Activated B cell treated with CpG ODN at 0.5 μM for 24 hours (primary cell): ENCODE measurements around the gene ADAMTS13. TPM values are rescaled to one million over a fixed set of nuclear protein-coding genes. Genes with fewer than 3 reads are reported as not detected.

Experiments
- ATAC-seq: fragments of 200-7000 bp; cut with Tn5 transposase; one replicate; pipeline ENCODE4 v1.10.0; 2021; ENCODE audit warnings: low read depth, mild to moderate bottlenecking, moderate library complexity
- CTCF ChIA-PET: fragments of 350-600 bp; sonication (Branson Sonifier 250); formaldehyde crosslinking; loops from one replicate; lab custom pipeline; 2021; ENCODE audit warnings: antibody characterized with exemption; lab: Charles Lee
- POLR2A ChIA-PET: fragments of 350-600 bp; sonication (Branson Sonifier 250); formaldehyde crosslinking; loops from one replicate; lab custom pipeline; 2021; ENCODE audit warnings: antibody characterized with exemption; lab: Charles Lee
- DNase-seq: peaks from one replicate; pipeline ENCODE4 v3.0.0; 2022
- H3K27ac Mint-ChIP-seq: one replicate; pipeline ENCODE4 v1.8.0; 2020; ENCODE audit warnings: mixed read lengths
- H3K27me3 Mint-ChIP-seq: one replicate; pipeline ENCODE4 v1.8.0; 2021; ENCODE audit warnings: mixed read lengths
- H3K36me3 Mint-ChIP-seq: one replicate; pipeline ENCODE4 v1.8.0; 2021; ENCODE audit warnings: low read depth, mixed read lengths
- H3K4me1 Mint-ChIP-seq: one replicate; pipeline ENCODE4 v1.8.0; 2021; ENCODE audit warnings: mixed read lengths
- H3K4me3 Mint-ChIP-seq: one replicate; pipeline ENCODE4 v1.8.0; 2020; ENCODE audit warnings: mild to moderate bottlenecking, mixed read lengths
- H3K9me3 Mint-ChIP-seq: one replicate; pipeline ENCODE4 v1.8.0; 2020; ENCODE audit warnings: mixed read lengths
- CTCF ChIP-seq: fragments of 200-600 bp; IDR thresholded peaks from one replicate; pipeline ENCODE4 v1.8.0; 2022; ENCODE audit warnings: antibody characterized with exemption, mild to moderate bottlenecking
- intact Hi-C: fragments of 100-400 bp; cut with micrococcal nuclease; formaldehyde crosslinking; loops from one replicate; pipeline ENCODE4 v1.15.1; 2024
- total RNA-seq: library from RNA; stranded (reverse); gene quantifications from 2 replicates; pipeline ENCODE4 v1.2.3, GENCODE V29; 2022

Gene ADAMTS13
- total RNA-seq, 1 donor from 2014 or later = 1.9 TPM

GRCh38 chr9:133382507-133383141 lies 39.5 kb upstream of the ADAMTS13 start:
- intact Hi-C loops = no loop called here
- no peaks in the 10 kb centered on the region for H3K36me3 Mint-ChIP-seq
- ATAC-seq = no peak

GRCh38 chr9:133383438-133383837 lies 38.7 kb upstream of the ADAMTS13 start:
- DNase-seq (no peak), ATAC-seq (no peak)
- no peak overlapping the region for H3K4me3 Mint-ChIP-seq
- ChIA-PET POLR2A (no interaction called here), CTCF (no interaction called here)
- H3K4me1 Mint-ChIP-seq = no peaks in the 10 kb centered on the region
- no peak overlapping the region for H3K27ac Mint-ChIP-seq
- H3K9me3 Mint-ChIP-seq = no peaks in the 10 kb centered on the region
- no peaks in the 10 kb centered on the region for H3K27me3 Mint-ChIP-seq
- no peaks in the 10 kb centered on the region for H3K36me3 Mint-ChIP-seq
- no peak for TF ChIP-seq CTCF
- intact Hi-C loops = no loop called here

More at GRCh38 chr9:133382507-133383141, 39.5 kb upstream of the ADAMTS13 start:
- Mint-ChIP-seq H3K9me3 (no peaks in the 10 kb centered on the region), H3K4me1 (no peaks in the 10 kb centered on the region), H3K27me3 (no peaks in the 10 kb centered on the region), H3K27ac (no peak overlapping the region), H3K4me3 (no peak overlapping the region)
- no peak for TF ChIP-seq CTCF
- CTCF ChIA-PET = no interaction called here
- POLR2A ChIA-PET = no interaction called here
- DNase-seq = no peak

GRCh38 chr9:133384736-133385321 lies 37.3 kb upstream of the ADAMTS13 start:
- Mint-ChIP-seq H3K36me3 (no peaks in the 10 kb centered on the region), H3K27me3 (peaks cover 5% of the 10 kb centered on the region), H3K4me1 (no peaks in the 10 kb centered on the region), H3K27ac (no peak overlapping the region), H3K9me3 (no peaks in the 10 kb centered on the region), H3K4me3 (no peak overlapping the region)
- intact Hi-C loops = no loop called here
- DNase-seq (no peak), ATAC-seq (no peak)
- TF ChIP-seq CTCF = no peak
- ChIA-PET CTCF (no interaction called here), POLR2A (interaction anchor here (0.7 to 1.3 kb wide), 2 partner anchors 8 to 91 kb away, joined by 3 to 4 read pairs; partner anchors contain the start of gene STKLD1)

- H3K36me3 Mint-ChIP-seq = no peaks in the 10 kb centered on the region
- peaks cover 9% of the 10 kb centered on the region for H3K27me3 Mint-ChIP-seq
- H3K27ac Mint-ChIP-seq = no peak overlapping the region
- intact Hi-C loops = no loop called here
- no peak overlapping the region for H3K4me3 Mint-ChIP-seq
- H3K9me3 Mint-ChIP-seq = no peaks in the 10 kb centered on the region
- POLR2A ChIA-PET = interaction anchor here (0.7 to 1.3 kb wide), 2 partner anchors 9 to 91 kb away, joined by 3 to 4 read pairs; partner anchors contain the start of gene STKLD1
- no peaks in the 10 kb centered on the region for H3K4me1 Mint-ChIP-seq
- TF ChIP-seq CTCF = no peak
- no peak for ATAC-seq
- CTCF ChIA-PET = no interaction called here
- no peak for DNase-seq
Measured at GRCh38 chr9:133385452-133385851, 36.7 kb upstream of the ADAMTS13 start.

GRCh38 chr9:133386338-133386737 lies 35.8 kb upstream of the ADAMTS13 start:
- ChIA-PET CTCF (no interaction called here), POLR2A (interaction anchor here (1.3 kb wide), 1 partner anchor 10 kb away, joined by 4 read pairs; the partner anchor contains the start of gene STKLD1)
- H3K27ac Mint-ChIP-seq = no peak overlapping the region
- H3K4me1 Mint-ChIP-seq = no peaks in the 10 kb centered on the region
- H3K4me3 Mint-ChIP-seq = no peak overlapping the region
- H3K27me3 Mint-ChIP-seq = peaks cover 13% of the 10 kb centered on the region
- intact Hi-C loops = no loop called here
- ATAC-seq (no peak), DNase-seq (no peak)
- H3K36me3 Mint-ChIP-seq = no peaks in the 10 kb centered on the region
- TF ChIP-seq CTCF = no peak
- no peaks in the 10 kb centered on the region for H3K9me3 Mint-ChIP-seq
